Neuronal stem cell (in vitro differentiated cells): ENCODE results near the gene CFAP92.
A peak's percentile ranks its signal among the peaks of the same experiment; 100 is the strongest.

Experiments
- DNase-seq: peaks from one replicate; pipeline ENCODE4 v3.0.0-alpha.2; 2013; ENCODE audit warnings: low spot score
- H2AFZ ChIP-seq: one replicate; pipeline ENCODE4 v1.6.1; 2013; ENCODE audit warnings: mild to moderate bottlenecking, low read length, inconsistent platforms
- H2AK5ac ChIP-seq: 2 replicates; pipeline ENCODE4 v1.6.1; 2013; ENCODE audit warnings: low read depth, mild to moderate bottlenecking, inconsistent platforms, low read length, moderate library complexity, mixed read lengths
- H2BK120ac ChIP-seq: 2 replicates; pipeline ENCODE4 v1.6.1; 2013; ENCODE audit warnings: low read depth, mild to moderate bottlenecking, inconsistent platforms, low read length, moderate library complexity, mixed read lengths
- H2BK12ac ChIP-seq: one replicate; pipeline ENCODE4 v1.6.1; 2013; ENCODE audit warnings: low read length, inconsistent platforms
- H2BK15ac ChIP-seq: 2 replicates; pipeline ENCODE4 v1.6.1; 2013; ENCODE audit warnings: mild to moderate bottlenecking, low read length, inconsistent platforms, mixed read lengths
- H2BK5ac ChIP-seq: one replicate; pipeline ENCODE4 v1.6.1; 2013; ENCODE audit warnings: inconsistent platforms, mild to moderate bottlenecking, low read length, moderate library complexity
- H3K14ac ChIP-seq: one replicate; pipeline ENCODE4 v1.6.1; 2013; ENCODE audit warnings: low read length, inconsistent platforms
- H3K18ac ChIP-seq: 2 replicates; pipeline ENCODE4 v1.6.1; 2013; ENCODE audit warnings: low read length, inconsistent platforms
- H3K23ac ChIP-seq: 2 replicates; pipeline ENCODE4 v1.6.1; 2013; ENCODE audit warnings: low read depth, mild to moderate bottlenecking, mixed read lengths, low read length, inconsistent platforms; ENCODE audit not compliant: poor library complexity
- H3K27ac ChIP-seq: replicated peaks from 3 replicates; pipeline ENCODE4 v1.5.1; 2013; ENCODE audit warnings: low read length, inconsistent platforms
- H3K27me3 ChIP-seq, 3 experiments: 2 replicates each; pipeline ENCODE4 v1.6.1; 2013; ENCODE audit warnings: low read length in 3 of 3, mild to moderate bottlenecking in 2 of 3, inconsistent platforms in 1 of 3, low read depth in 1 of 3, mixed read lengths in 1 of 3, moderate library complexity in 1 of 3; ENCODE audit not compliant: control insufficient read depth in 3 of 3, insufficient read depth in 3 of 3
- H3K36me3 ChIP-seq, 2 donors: replicated peaks in 1 of 2; 2 replicates each; pipeline ENCODE4 v1.6.1; 2013; ENCODE audit warnings: low read length in 2 of 2; ENCODE audit not compliant: control insufficient read depth in 2 of 2, insufficient read depth in 2 of 2
- H3K4ac ChIP-seq: 2 replicates; pipeline ENCODE4 v1.6.1; 2013; ENCODE audit warnings: inconsistent platforms, mild to moderate bottlenecking, low read length, moderate library complexity
- H3K4me1 ChIP-seq, 2 donors: 1 replicate in 1 of 2; 2 replicates in 1 of 2; pipeline ENCODE4 v1.6.1; 2013; ENCODE audit warnings: low read length in 2 of 2, low read depth in 1 of 2; ENCODE audit not compliant: control insufficient read depth in 2 of 2, insufficient read depth in 1 of 2
- H3K4me2 ChIP-seq: one replicate; pipeline ENCODE4 v1.6.1; 2013; ENCODE audit warnings: mild to moderate bottlenecking, low read length, inconsistent platforms; ENCODE audit not compliant: insufficient read depth, poor library complexity, severe bottlenecking
- H3K4me3 ChIP-seq, 2 donors: 2 replicates each; pipeline ENCODE4 v1.5.1; 2013; ENCODE audit warnings: low read length in 2 of 2, mild to moderate bottlenecking in 2 of 2, inconsistent platforms in 1 of 2, moderate library complexity in 1 of 2
- H3K79me1 ChIP-seq: one replicate; pipeline ENCODE4 v1.6.1; 2013; ENCODE audit warnings: low read depth, mild to moderate bottlenecking, inconsistent platforms, low read length, moderate library complexity
- H3K9ac ChIP-seq: one replicate; pipeline ENCODE4 v1.6.1; 2013; ENCODE audit warnings: mild to moderate bottlenecking, low read depth, low read length, inconsistent platforms; ENCODE audit not compliant: poor library complexity
- H3K9me3 ChIP-seq, 2 donors: replicated peaks in 1 of 2; 2 replicates each; pipeline versions ENCODE3 to v1.6.1; 2013; ENCODE audit warnings: low read length in 2 of 2, mild to moderate bottlenecking in 2 of 2, inconsistent platforms in 1 of 2, low read depth in 1 of 2, mixed read lengths in 1 of 2, moderate library complexity in 1 of 2; ENCODE audit not compliant: control insufficient read depth in 2 of 2, insufficient read depth in 1 of 2
- H4K8ac ChIP-seq: one replicate; pipeline ENCODE4 v1.6.1; 2013; ENCODE audit warnings: low read depth, mild to moderate bottlenecking, inconsistent platforms, low read length, moderate library complexity
- H4K91ac ChIP-seq: one replicate; pipeline ENCODE4 v1.6.1; 2013; ENCODE audit warnings: low read length, low read depth, mild to moderate bottlenecking, inconsistent platforms; ENCODE audit not compliant: poor library complexity
- WGBS, 2 donors: extraction: QIAGEN DNeasy Blood & Tissue Kit; methylation state at CpG; one replicate each; pipeline ENCODE4 v1.1.7; 2013; ENCODE audit warnings: missing lambda C conversion rate in 2 of 2, mixed read lengths in 1 of 2; ENCODE audit not compliant: insufficient read length in 2 of 2, insufficient replicate concordance in 1 of 2; ENCODE audit errors: extremely low coverage in 2 of 2; 5-methylcytosine and 5-hydroxymethylcytosine counted together

The CFAP92 gene

DNA sequence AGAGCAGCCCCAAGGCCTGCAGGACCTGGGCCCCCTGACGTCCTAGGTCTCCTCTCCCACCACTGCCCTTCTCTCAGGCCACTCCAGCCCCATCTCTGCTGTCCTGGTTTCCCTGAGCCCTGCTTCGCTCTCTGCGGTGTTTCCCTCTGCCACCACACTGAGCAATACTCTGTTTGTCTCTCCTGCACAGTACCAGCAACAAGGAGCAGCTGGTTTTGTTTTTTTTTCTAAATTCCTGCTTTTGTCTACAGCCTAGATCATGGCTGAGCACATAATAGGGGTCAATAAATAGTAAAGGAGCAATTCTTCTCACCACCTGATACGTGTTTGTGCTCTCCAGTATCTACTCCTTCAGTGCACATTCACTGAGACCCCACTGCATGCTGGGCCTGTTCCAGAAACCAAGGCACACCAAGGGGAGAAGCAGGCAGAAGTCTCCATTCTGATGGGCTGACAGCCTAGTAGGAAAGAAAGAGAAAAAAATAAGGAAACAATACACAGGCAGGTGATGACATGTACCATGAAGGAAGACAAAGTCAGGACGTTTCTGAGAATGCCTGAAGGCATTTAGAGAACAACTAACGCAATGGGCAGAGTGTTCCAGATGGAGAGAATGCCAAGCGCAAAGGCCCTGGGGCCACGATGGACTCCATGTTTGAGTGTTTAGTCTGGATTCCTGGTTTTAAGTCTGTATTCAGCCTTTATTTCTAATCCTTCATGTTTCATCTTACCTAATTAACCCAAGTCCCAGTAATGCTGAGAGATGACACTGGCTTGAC, 120.4 kb downstream of the CFAP92 start:
- no CpG with 5 or more reads among the region's 8 CpGs for WGBS, 2 donors
- H4K91ac ChIP-seq = no peak overlapping the region
- no peak overlapping the region for H3K4ac ChIP-seq
- H3K36me3 ChIP-seq = peaks cover 0 to 7% of the 10 kb centered on the region in 2 donors
- H3K4me2 ChIP-seq = no peak overlapping the region
- no peak overlapping the region for H3K14ac ChIP-seq
- no peak overlapping the region for H2BK15ac ChIP-seq
- no peaks in the 10 kb centered on the region for H3K27me3 ChIP-seq
- DNase-seq = no peak
- no peak overlapping the region for H3K18ac ChIP-seq
- peak overlapping the region; percentile 44 for H3K9ac ChIP-seq
- peak overlapping the region; percentile 44 for H2AK5ac ChIP-seq
- H4K8ac ChIP-seq = no peak overlapping the region
- no peak overlapping the region for H3K4me3 ChIP-seq
- H2BK12ac ChIP-seq = no peak overlapping the region
- H2BK5ac ChIP-seq = no peak overlapping the region
- H3K79me1 ChIP-seq = no peaks in the 10 kb centered on the region
- H3K9me3 ChIP-seq = peaks cover 0 to 2% of the 10 kb centered on the region in 2 donors
- H3K23ac ChIP-seq = no peak overlapping the region
- no peak overlapping the region for H3K27ac ChIP-seq
- H2BK120ac ChIP-seq = no peak overlapping the region
- H2AFZ ChIP-seq = no peak overlapping the region
- peaks cover 0 to 3% of the 10 kb centered on the region in 2 donors for H3K4me1 ChIP-seq

GRCh38 chr3:128872744-128873143, 121.1 kb downstream of the CFAP92 start:
- Histone ChIP-seq H2BK5ac (no peak overlapping the region), H4K8ac (no peak overlapping the region), H3K4me2 (no peak overlapping the region), H3K4me3 (no peak overlapping the region), H3K27ac (no peak overlapping the region), H2AFZ (no peak overlapping the region), H2AK5ac (peak overlapping the region; percentile 44), H3K9me3 (peaks cover 0 to 2% of the 10 kb centered on the region in 2 donors), H3K27me3 (no peaks in the 10 kb centered on the region), H3K23ac (no peak overlapping the region), H3K36me3 (peaks cover 0 to 6% of the 10 kb centered on the region in 2 donors), H3K18ac (no peak overlapping the region), H3K79me1 (no peaks in the 10 kb centered on the region), H2BK120ac (no peak overlapping the region), H3K4ac (no peak overlapping the region), H3K4me1 (no peaks in the 10 kb centered on the region), H3K14ac (no peak overlapping the region), H2BK15ac (no peak overlapping the region), H3K9ac (peak overlapping the region; percentile 44), H4K91ac (no peak overlapping the region), H2BK12ac (no peak overlapping the region)
- no CpG with 5 or more reads among the region's 8 CpGs for WGBS, 2 donors
- no peak for DNase-seq

DNA sequence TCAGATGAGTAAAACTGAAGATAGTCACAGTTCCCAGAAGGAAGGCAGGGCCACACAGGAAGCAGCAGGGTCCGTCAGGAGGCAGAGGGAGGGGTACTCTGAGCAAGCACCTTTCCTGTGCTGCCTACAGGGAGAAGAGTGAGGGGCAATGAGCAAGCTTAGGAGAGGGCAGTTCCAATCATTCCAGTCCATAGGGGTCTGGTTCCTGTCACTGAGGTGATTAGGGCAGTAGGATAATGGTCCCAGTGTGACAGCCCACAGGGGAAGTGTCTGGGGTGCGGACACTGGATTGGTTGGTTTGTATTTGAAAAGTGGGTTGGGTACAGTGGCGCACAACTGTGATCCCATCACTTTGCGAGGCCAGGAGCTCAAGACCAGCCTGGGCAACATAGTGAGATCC, 121.6 kb downstream of the CFAP92 start:
- no peak overlapping the region for H2BK120ac ChIP-seq
- no peaks in the 10 kb centered on the region for H3K4me1 ChIP-seq
- no peak overlapping the region for H3K18ac ChIP-seq
- H3K9ac ChIP-seq = no peak overlapping the region
- no peak overlapping the region for H3K4me3 ChIP-seq
- H3K79me1 ChIP-seq = no peaks in the 10 kb centered on the region
- no peak overlapping the region for H2BK12ac ChIP-seq
- H2BK15ac ChIP-seq = no peak overlapping the region
- WGBS, 2 donors = no CpG with 5 or more reads among the region's 4 CpGs
- H3K4ac ChIP-seq = no peak overlapping the region
- peak overlapping the region; percentile 29 for H2AK5ac ChIP-seq
- H2BK5ac ChIP-seq = no peak overlapping the region
- H3K27ac ChIP-seq = no peak overlapping the region
- H3K4me2 ChIP-seq = no peak overlapping the region
- peaks cover 0 to 1% of the 10 kb centered on the region in 2 donors for H3K36me3 ChIP-seq
- no peaks in the 10 kb centered on the region for H3K27me3 ChIP-seq
- H3K9me3 ChIP-seq = peaks cover 0 to 2% of the 10 kb centered on the region in 2 donors
- H4K91ac ChIP-seq = no peak overlapping the region
- no peak overlapping the region for H3K14ac ChIP-seq
- H4K8ac ChIP-seq = no peak overlapping the region
- H2AFZ ChIP-seq = no peak overlapping the region
- no peak overlapping the region for H3K23ac ChIP-seq
- DNase-seq = no peak

DNA sequence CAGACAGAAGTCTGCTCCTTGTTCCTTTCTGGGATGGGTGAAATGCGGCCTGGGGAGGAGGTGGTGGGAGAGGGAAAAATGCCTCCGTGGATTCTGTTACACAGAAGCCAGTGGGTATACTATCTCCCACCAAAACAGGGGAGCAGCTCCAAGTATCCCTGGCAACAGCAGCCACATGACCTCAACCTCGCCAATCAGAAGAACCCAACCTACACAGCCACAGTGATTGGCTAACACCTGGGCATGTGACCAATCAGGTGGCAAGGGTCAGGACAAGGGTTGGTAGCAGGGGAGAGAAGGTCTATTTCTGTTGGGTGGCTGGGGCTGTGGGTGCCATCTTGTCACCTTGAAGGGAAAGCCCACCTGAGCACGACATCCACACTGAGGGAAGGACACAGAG, 123.5 kb downstream of the CFAP92 start:
- Histone ChIP-seq H3K14ac (no peak overlapping the region), H3K79me1 (no peaks in the 10 kb centered on the region), H4K91ac (no peak overlapping the region), H3K4me2 (no peak overlapping the region), H3K23ac (no peak overlapping the region), H3K9ac (no peak overlapping the region), H2BK12ac (no peak overlapping the region), H2BK120ac (no peak overlapping the region), H3K27me3 (no peaks in the 10 kb centered on the region), H2BK15ac (no peak overlapping the region), H2AFZ (no peak overlapping the region), H3K18ac (no peak overlapping the region), H3K4ac (no peak overlapping the region), H3K27ac (no peak overlapping the region), H3K36me3 (no peaks in the 10 kb centered on the region), H2AK5ac (no peak overlapping the region), H2BK5ac (no peak overlapping the region), H3K9me3 (peaks cover 0 to 2% of the 10 kb centered on the region in 2 donors), H3K4me1 (peaks cover 0 to 3% of the 10 kb centered on the region in 2 donors), H3K4me3 (peak overlapping the region in 1 of 2 donors; percentile 57), H4K8ac (no peak overlapping the region)
- WGBS, 2 donors = no CpG with 5 or more reads among the region's 4 CpGs
- no peak for DNase-seq
